GM19043 (cell line): ENCODE measurements around the gene CUBN.

Experiments
- ATAC-seq: cut with Tn5 transposase; IDR thresholded peaks from one replicate; pipeline ENCODE4 v1.9.1; 2021; ENCODE audit warnings: low read depth; ENCODE audit not compliant: unreplicated experiment

CUBN gene

GRCh38 chr10:16931930-16932329 is 197.7 kb downstream of the CUBN start:
- no peak for ATAC-seq

- no peak for ATAC-seq
These were observed 199.1 kb downstream of the CUBN start for GRCh38 chr10:16930540-16930939.

DNA sequence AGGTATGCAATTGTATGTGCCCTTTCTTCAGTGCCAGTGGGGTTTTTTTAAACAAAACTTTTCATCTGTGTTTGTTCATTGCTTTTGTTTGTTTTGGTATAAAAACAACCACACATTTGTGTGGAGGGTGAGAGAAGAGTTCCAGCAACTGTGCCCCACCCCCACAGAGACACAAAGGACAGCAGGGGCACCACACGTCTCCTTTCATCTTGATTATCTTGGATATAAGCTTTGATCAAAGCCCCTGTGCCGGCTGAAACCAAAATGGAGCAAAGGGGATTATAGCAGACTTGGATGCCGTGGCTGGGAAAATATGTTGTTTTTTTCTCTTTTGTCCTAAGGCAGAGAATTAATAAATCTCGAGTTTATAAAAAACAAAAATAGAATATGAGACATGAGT is 200.5 kb downstream of the CUBN start:
- no peak for ATAC-seq

DNA sequence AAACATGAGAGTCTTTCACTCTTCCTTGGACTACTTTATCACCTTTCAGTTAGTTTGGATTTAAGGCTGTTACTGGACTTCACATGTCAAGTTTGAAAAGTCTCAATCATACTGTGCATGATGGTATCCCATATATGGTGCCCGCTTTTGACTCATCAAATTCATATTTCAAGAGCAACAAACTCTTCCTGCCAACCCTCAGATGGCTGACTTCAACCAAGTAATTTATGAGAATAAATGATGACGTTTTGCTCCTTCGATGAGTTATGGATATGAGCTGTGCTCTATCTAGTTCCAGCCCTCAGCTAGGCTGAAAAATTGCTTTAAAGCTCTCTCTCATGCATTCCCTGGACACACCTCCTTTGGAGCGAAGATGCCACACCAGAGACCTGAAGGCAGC is 202.1 kb downstream of the CUBN start:
- ATAC-seq, result no peak

- no peak for ATAC-seq
These were observed 205.9 kb downstream of the CUBN start for GRCh38 chr10:16923726-16924125.

GRCh38 chr10:16923309-16923708 is 206.3 kb downstream of the CUBN start:
- no peak for ATAC-seq

DNA sequence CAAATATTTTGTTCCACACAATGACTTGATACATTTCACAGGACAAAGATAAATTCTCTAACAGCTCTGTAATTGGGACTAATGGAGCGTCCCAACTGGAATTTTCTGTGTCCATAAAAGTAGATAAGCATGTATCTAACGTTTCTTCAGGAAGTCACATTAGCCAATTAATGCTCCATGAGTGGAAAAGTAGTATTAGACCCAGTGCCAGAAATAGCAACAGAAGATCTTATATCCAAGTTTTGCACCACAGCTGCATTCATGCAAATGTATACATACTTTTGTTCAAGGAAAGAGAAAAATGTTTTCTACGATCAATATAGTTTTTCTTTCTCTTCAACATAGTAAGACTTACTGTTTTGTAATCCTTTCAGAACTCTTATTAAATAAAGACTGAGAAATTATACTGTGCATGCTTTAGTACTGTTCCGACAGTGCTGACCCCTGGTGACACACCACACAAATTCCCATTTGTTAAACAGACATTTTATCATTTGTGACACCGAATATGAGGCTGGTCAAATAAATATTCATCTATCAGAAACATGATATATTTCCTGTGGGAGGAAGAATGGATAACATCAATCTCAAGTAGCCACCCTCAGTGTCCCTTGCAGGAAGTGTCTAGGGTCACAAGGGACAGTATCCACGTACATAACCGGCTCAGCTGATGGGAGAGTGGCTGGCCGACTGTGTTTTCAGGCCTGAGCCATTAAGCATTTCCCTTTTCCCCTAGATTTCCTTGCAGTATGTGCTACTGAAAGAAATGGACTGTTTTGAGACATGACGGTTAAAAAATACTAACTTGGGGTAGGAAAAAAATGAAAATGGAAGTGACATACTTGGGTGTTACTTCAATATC is 210.3 kb downstream of the CUBN start:
- no peak for ATAC-seq

DNA sequence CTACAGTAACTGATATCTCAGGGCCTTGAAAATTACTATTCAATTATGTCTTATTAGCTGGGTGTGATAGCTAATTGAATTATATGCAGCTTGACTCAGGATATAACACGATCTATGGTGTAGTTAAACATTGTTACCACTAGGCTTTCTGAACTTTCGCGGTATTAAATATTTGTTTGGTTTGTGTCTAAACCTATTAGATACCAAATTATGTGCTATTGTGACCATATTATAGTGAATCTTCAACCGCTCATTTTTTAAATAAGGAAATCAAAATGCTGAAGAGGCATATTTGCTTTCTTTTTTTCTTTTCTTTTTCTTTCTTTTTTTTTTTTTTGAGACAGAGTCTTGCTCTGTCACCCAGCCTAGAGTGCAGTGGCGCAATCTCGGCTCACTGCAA is 213.1 kb downstream of the CUBN start:
- ATAC-seq, result no peak

DNA sequence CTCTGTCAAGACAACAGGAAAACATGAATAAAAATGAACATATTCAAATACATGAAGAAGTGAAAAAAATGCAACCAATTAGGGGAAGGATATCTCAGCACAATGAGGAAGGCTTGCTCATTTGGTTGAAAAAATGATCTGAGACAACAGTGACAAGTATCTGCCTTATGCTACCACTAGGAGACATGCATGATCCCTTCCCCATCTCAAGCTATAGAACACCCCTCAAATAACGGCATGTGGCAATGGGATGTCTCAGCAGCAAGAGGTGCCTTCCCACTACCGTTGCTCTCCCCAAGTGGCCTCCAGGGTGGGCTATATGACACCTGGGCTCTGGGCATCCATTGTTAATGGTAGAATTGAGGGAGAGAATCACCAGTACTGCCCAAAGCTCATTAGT is 214.3 kb downstream of the CUBN start:
- ATAC-seq, result no peak

DNA sequence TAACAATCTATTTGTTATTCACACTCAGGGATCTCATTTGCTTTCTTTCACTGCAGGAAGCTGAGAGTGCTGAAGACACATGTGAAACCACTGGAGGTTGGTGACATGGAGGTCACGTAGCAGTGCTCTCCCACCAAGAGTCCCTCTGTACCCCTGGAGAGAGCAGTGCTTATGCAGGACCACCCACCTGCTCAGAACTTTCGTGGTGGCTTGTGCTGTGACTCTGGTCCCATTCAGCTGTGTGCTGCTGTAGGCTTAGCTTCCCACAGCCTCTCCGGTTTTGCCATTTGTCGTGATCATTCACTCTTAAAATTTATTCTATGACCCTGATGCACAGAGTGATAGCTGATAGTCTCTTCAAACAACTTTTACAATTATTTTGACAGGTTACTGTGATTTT is 216.3 kb downstream of the CUBN start:
- ATAC-seq, result no peak

GRCh38 chr10:16910793-16911164 is 218.8 kb downstream of the CUBN start:
- no peak for ATAC-seq

- ATAC-seq, result no peak
These were observed 219.4 kb downstream of the CUBN start for GRCh38 chr10:16909961-16910792.

DNA sequence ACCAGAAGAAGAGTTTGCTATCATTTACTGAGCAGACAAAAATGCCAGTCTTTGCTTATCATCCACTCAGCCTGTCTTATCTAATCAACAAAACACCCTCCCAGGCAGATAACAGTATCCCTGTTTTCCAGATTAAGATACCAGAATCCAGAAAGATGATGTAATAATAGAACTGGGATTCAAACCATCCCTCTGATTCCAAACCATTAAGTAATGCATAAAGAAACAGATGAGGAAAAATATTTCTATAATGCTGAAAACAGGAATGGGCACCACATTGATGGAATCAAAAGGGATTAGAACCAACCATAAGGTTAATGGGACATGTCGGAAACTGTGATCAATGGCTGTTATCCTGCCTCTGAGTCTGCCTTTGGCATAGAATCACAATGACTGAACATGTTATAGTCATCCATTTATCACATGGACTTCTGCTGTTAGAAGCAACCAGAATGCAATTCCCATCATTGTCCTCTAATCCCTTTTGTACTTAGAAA is 220.3 kb downstream of the CUBN start:
- ATAC-seq, result no peak

GRCh38 chr10:16907687-16908086 is 221.9 kb downstream of the CUBN start:
- no peak for ATAC-seq

- no peak for ATAC-seq
These were observed 224.3 kb downstream of the CUBN start for GRCh38 chr10:16905320-16905719.

DNA sequence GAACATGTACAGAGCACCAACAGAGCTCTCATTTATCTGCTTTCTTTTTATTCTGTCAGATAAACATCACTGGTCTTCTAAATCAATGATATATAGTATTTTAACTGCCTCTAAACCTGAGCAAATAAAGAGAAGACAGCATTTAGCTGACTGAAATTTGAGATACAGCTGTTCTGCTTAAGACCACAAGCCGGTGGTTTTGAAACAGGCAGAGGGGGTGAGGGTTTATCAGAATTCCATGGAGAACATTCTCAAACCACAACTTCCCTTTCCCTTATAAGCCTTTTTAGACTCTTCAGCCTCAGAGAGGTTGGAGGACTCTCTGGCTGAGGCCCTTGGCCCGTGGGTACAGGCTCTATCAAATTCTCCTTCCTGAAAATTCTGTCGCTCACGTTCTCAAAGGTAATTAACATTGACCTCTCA is 225.0 kb downstream of the CUBN start:
- no peak for ATAC-seq

DNA sequence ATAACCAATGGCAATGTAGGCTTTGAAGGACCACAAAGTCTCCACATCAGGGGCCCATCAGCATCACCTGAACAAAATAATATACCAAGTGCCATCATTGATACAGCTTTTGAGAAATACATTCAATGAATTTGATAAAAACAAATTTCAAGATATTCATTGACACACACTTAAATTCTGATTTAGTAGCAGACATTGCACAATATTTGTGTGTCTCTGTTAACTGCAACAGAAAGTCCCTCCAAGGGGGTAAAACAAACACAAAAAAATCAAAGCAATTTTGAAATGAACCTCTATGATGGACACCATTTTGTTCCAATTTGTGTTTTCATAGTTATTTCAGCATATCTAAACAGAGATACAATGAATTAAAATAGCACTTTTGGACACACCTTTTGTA is 225.6 kb downstream of the CUBN start:
- no peak for ATAC-seq

DNA sequence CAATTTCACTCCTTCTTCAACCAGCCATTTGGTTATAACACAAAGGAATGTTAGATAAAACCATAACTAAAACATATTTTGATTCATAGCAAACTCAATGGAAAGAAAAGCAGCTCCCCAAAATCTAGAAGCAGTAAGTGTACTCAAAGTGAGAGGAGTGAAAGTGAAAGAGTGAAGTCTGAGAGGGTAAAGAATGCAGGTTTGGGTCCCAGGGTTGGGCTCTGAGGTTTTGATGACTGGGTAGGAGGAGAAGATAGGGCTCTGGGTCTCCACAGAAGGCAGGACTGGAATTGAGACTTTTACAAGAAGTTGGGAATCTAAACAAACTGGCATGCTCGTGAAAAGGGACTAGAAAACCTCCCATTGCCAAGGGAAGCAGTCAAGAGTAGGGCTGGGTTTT is 227.0 kb downstream of the CUBN start:
- no peak for ATAC-seq

DNA sequence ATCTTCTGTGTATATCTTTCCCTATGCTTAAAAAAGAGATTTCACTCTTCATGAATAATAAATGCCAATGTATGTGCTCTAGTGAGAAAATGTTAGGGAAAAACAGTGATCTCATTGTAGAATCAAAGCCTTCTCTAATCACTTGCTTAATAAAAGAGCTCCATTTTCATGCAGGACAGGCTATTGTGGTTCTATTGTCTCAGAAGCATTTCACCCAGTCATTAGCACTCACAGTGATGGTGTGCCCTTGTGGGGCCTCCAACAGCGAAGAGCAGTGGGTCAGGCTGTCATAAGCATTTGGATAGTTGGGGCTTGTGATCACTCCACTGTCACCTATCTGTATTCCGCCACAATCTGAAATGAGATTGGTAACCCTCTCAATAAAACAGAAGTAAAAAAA is 228.5 kb downstream of the CUBN start:
- ATAC-seq, result no peak

DNA sequence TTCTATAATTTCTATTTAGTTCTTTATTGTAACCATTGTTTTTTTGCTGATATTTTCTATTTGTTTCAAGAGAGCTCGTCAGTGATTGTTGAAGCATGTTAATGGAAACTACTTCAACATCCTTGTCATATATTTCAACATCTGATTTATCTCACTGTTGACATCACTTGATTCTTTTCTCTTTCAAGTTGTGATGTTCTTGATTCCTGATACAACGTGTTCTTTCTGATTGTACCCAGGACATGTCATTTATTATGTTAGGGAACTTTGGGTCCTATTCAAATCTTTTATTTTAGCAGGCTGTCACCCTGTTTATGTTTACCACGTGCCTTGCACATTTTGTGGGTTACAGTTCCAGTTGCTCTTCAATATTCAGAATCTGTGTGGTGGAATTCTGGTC is 232.6 kb downstream of the CUBN start:
- no peak for ATAC-seq

DNA sequence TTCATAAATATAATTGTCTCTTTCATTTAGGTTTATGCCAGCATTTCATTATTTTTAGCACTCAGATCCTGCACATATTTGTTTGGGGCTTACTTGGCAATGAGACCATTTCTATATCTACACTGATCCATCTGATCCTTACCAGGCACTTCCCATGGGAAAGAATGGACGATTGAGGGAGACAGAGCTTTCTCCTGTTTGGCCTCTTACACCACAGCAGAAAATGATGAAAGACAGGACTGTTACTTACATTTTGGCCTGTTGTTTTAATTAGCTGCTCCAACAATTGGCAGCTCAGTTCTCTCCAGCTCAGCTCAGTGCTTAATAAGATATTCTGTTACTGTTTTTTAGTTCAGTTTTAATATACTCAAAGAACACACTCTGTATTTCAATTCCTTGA is 234.8 kb downstream of the CUBN start:
- ATAC-seq, result no peak

- ATAC-seq, result no peak
These were observed 235.9 kb downstream of the CUBN start for GRCh38 chr10:16893664-16894063.
